ENCODE measurements around the gene CDCA7L.

GRCh38 chr7:21939136-21939857 lies 6.4 kb downstream of the CDCA7L start:
- no peak for TF ChIP-seq CTCF (IDR thresholded peaks at IDR 0.05)
- TF ChIP-seq POLR2A (IDR thresholded peaks at IDR 0.05): no peak

All from thyroid gland (tissue), 4 donors.